ENCODE data around the gene SLC25A51.

GRCh38 chr9:37902131-37902530 is 1.8 kb downstream of the SLC25A51 start:
- TF ChIP-seq, protein P1, sequence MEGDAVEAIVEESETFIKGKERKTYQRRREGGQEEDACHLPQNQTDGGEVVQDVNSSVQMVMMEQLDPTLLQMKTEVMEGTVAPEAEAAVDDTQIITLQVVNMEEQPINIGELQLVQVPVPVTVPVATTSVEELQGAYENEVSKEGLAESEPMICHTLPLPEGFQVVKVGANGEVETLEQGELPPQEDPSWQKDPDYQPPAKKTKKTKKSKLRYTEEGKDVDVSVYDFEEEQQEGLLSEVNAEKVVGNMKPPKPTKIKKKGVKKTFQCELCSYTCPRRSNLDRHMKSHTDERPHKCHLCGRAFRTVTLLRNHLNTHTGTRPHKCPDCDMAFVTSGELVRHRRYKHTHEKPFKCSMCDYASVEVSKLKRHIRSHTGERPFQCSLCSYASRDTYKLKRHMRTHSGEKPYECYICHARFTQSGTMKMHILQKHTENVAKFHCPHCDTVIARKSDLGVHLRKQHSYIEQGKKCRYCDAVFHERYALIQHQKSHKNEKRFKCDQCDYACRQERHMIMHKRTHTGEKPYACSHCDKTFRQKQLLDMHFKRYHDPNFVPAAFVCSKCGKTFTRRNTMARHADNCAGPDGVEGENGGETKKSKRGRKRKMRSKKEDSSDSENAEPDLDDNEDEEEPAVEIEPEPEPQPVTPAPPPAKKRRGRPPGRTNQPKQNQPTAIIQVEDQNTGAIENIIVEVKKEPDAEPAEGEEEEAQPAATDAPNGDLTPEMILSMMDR (optimal IDR thresholded peaks at IDR 0.05 in 1 of 3, IDR thresholded peaks at IDR 0.05 in 1 of 3, conservative IDR thresholded peaks at IDR 0.05 in 1 of 3; ENCODE audit: extremely low read depth in 1 of 3, insufficient read depth in 2 of 3, low read length in 3 of 3), result no peak
- TF ChIP-seq EZH2 (IDR thresholded peaks at IDR 0.05; ENCODE audit: low read length), result no peak

Data from keratinocyte (primary cell).